ENCODE results near the gene FBXL17. TPM values are rescaled to one million over a fixed set of nuclear protein-coding genes. Genes with fewer than 3 reads are reported as not detected.

FBXL17 gene
- total RNA-seq, 1 donor from 2014 or later = 26.9 TPM

- no peak for TF ChIP-seq CTCF (IDR thresholded peaks at IDR 0.05)
- ChIA-PET POLR2A (no interaction called here), CTCF (no interaction called here)
- no peak for DNase-seq
- no peak overlapping the region for H3K4me3 Mint-ChIP-seq
- H3K9me3 Mint-ChIP-seq = no peaks in the 10 kb centered on the region
- no peak overlapping the region for H3K27ac Mint-ChIP-seq
- H3K36me3 Mint-ChIP-seq (ENCODE audit: low read depth) = peaks cover 3% of the 10 kb centered on the region
- no peaks in the 10 kb centered on the region for H3K4me1 Mint-ChIP-seq
- intact Hi-C loops (cut with micrococcal nuclease) = no loop called here
- no peak for ATAC-seq (ENCODE audit: low read depth)
- H3K27me3 Mint-ChIP-seq = no peaks in the 10 kb centered on the region
These were observed 280.8 kb downstream of the FBXL17 start for GRCh38 chr5:108101130-108101529.

DNA sequence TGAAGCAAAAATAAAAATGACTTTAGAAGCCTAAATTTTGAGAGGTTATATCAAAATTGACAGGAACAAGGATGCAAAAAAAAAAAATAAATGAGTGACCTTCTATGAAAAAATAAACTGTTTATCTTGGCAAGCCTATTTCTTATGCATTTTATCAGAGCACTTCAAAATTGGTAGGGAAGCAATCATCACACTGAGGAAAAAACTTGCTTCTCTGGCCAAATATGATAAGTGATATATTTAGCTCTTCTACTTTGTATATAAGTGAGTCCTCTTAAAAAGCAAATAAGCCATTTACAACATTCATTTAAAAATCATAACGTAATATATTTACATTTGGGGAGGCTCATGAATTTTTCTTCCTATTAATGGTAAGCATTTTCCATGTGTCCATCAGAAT is 287.1 kb downstream of the FBXL17 start:
- Mint-ChIP-seq H3K9me3 (no peaks in the 10 kb centered on the region), H3K36me3 (ENCODE audit: low read depth) (no peaks in the 10 kb centered on the region), H3K4me3 (no peak overlapping the region), H3K4me1 (no peaks in the 10 kb centered on the region), H3K27me3 (no peaks in the 10 kb centered on the region), H3K27ac (no peak overlapping the region)
- ATAC-seq (ENCODE audit: low read depth) (no peak), DNase-seq (no peak)
- ChIA-PET CTCF (no interaction called here), POLR2A (no interaction called here)
- no peak for TF ChIP-seq CTCF (IDR thresholded peaks at IDR 0.05)
- intact Hi-C loops (cut with micrococcal nuclease) = no loop called here

DNA sequence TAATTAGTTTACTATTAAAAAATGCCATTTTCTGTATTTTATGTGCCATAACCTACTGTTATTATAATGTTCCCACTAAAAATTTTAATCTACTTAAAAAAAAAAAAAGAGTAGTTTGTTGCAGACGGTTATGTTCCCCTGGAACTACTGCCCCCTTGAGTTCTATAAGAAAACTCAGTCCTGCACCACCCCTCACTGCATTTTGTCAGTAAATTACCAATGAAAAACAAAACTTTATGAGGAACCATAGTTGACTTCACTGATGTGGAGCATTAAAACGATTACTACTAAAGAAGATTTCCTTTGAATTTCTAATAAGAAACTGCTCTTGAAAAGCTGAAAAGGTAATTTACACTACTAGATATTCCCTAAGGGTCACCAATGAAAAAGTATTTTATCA is 288.7 kb downstream of the FBXL17 start:
- no peaks in the 10 kb centered on the region for H3K36me3 Mint-ChIP-seq (ENCODE audit: low read depth)
- no peak for TF ChIP-seq CTCF (IDR thresholded peaks at IDR 0.05)
- H3K9me3 Mint-ChIP-seq = no peaks in the 10 kb centered on the region
- DNase-seq (no peak), ATAC-seq (ENCODE audit: low read depth) (no peak)
- H3K4me3 Mint-ChIP-seq = no peak overlapping the region
- no peaks in the 10 kb centered on the region for H3K27me3 Mint-ChIP-seq
- ChIA-PET POLR2A (no interaction called here), CTCF (no interaction called here)
- no peak overlapping the region for H3K27ac Mint-ChIP-seq
- no peaks in the 10 kb centered on the region for H3K4me1 Mint-ChIP-seq
- intact Hi-C loops (cut with micrococcal nuclease) = no loop called here

DNA sequence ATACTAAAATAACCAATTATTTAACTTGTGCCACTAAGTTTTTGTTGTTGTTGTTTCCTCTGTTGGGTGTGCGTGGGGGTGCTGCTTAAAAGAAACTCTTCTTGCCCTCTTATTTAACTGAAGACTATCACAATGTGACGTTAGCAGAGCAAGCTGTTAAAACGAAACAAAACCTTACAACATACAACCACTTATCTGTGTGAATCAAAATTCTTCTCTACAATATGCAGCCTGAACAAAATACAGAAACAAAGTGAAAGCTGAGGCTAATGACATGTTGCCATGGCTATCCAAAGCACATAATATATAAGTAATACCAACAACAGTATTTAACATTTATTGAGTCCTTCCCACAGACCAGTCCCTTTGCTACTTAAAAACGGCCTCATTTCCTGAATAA is 291.0 kb downstream of the FBXL17 start:
- Mint-ChIP-seq H3K27ac (no peak overlapping the region), H3K27me3 (no peaks in the 10 kb centered on the region), H3K4me1 (no peaks in the 10 kb centered on the region), H3K4me3 (no peak overlapping the region), H3K36me3 (ENCODE audit: low read depth) (no peaks in the 10 kb centered on the region), H3K9me3 (no peaks in the 10 kb centered on the region)
- no peak for TF ChIP-seq CTCF (IDR thresholded peaks at IDR 0.05)
- ChIA-PET POLR2A (no interaction called here), CTCF (no interaction called here)
- ATAC-seq (ENCODE audit: low read depth) (no peak), DNase-seq (no peak)
- intact Hi-C loops (cut with micrococcal nuclease) = no loop called here

GRCh38 chr5:108084105-108084504 is 297.8 kb downstream of the FBXL17 start:
- Mint-ChIP-seq H3K9me3 (no peaks in the 10 kb centered on the region), H3K27ac (no peak overlapping the region), H3K4me3 (no peak overlapping the region), H3K36me3 (ENCODE audit: low read depth) (peaks cover 9% of the 10 kb centered on the region), H3K27me3 (no peaks in the 10 kb centered on the region), H3K4me1 (no peaks in the 10 kb centered on the region)
- no peak for DNase-seq
- ATAC-seq (ENCODE audit: low read depth) = no peak
- TF ChIP-seq CTCF (IDR thresholded peaks at IDR 0.05) = no peak
- POLR2A ChIA-PET = no interaction called here
- CTCF ChIA-PET = no interaction called here
- intact Hi-C loops (cut with micrococcal nuclease) = no loop called here

Data from activated B cell treated with CpG ODN at 0.5 μM for 24 hours (primary cell).